ENCODE results near the gene TMED4.

- TF ChIP-seq, protein P1, sequence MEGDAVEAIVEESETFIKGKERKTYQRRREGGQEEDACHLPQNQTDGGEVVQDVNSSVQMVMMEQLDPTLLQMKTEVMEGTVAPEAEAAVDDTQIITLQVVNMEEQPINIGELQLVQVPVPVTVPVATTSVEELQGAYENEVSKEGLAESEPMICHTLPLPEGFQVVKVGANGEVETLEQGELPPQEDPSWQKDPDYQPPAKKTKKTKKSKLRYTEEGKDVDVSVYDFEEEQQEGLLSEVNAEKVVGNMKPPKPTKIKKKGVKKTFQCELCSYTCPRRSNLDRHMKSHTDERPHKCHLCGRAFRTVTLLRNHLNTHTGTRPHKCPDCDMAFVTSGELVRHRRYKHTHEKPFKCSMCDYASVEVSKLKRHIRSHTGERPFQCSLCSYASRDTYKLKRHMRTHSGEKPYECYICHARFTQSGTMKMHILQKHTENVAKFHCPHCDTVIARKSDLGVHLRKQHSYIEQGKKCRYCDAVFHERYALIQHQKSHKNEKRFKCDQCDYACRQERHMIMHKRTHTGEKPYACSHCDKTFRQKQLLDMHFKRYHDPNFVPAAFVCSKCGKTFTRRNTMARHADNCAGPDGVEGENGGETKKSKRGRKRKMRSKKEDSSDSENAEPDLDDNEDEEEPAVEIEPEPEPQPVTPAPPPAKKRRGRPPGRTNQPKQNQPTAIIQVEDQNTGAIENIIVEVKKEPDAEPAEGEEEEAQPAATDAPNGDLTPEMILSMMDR (IDR thresholded peaks at IDR 0.05; ENCODE audit: low read depth, low read length, missing input control): no peak
- TF ChIP-seq, protein P2, sequence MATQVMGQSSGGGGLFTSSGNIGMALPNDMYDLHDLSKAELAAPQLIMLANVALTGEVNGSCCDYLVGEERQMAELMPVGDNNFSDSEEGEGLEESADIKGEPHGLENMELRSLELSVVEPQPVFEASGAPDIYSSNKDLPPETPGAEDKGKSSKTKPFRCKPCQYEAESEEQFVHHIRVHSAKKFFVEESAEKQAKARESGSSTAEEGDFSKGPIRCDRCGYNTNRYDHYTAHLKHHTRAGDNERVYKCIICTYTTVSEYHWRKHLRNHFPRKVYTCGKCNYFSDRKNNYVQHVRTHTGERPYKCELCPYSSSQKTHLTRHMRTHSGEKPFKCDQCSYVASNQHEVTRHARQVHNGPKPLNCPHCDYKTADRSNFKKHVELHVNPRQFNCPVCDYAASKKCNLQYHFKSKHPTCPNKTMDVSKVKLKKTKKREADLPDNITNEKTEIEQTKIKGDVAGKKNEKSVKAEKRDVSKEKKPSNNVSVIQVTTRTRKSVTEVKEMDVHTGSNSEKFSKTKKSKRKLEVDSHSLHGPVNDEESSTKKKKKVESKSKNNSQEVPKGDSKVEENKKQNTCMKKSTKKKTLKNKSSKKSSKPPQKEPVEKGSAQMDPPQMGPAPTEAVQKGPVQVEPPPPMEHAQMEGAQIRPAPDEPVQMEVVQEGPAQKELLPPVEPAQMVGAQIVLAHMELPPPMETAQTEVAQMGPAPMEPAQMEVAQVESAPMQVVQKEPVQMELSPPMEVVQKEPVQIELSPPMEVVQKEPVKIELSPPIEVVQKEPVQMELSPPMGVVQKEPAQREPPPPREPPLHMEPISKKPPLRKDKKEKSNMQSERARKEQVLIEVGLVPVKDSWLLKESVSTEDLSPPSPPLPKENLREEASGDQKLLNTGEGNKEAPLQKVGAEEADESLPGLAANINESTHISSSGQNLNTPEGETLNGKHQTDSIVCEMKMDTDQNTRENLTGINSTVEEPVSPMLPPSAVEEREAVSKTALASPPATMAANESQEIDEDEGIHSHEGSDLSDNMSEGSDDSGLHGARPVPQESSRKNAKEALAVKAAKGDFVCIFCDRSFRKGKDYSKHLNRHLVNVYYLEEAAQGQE (IDR thresholded peaks at IDR 0.05): peak; percentile 72
- TF ChIP-seq YY1 (IDR thresholded peaks at IDR 0.05) (peak; percentile 47), ZBTB33 (IDR thresholded peaks at IDR 0.05) (no peak), SP1 (IDR thresholded peaks at IDR 0.05) (peak; percentile 35)
- TF ChIP-seq, protein P3, sequence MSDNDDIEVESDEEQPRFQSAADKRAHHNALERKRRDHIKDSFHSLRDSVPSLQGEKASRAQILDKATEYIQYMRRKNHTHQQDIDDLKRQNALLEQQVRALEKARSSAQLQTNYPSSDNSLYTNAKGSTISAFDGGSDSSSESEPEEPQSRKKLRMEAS (IDR thresholded peaks at IDR 0.05): no peak
Measured at GRCh38 chr7:44539669-44540506, 42.1 kb downstream of the TMED4 start.
